Activated CD4-positive, alpha-beta T cell treated with anti-CD3 and anti-CD28 coated beads, Interleukin-2, Interleukin-6, amounts not matched to agents 100 ng/mL and 50 ng/mL, durations not matched to agents 16 hours and 8 hours (primary cell): ENCODE data around the gene TPST1.
"Not testable (repeated sequence)": the region's sequence is repeated elsewhere in the genome, so short reads cannot be mapped to it uniquely, and the experiment has no call there.

Source experiments
- DNase-seq: peaks from one replicate; pipeline ENCODE4 v3.0.0-alpha.2; 2020

The TPST1 gene

GRCh38 chr7:66344166-66344565 lies 139.0 kb downstream of the TPST1 start:
- DNase-seq = no peak

GRCh38 chr7:66348531-66348930 lies 143.4 kb downstream of the TPST1 start:
- DNase-seq = no peak

- DNase-seq = no peak
These were observed 143.8 kb downstream of the TPST1 start for GRCh38 chr7:66348959-66349358.

GRCh38 chr7:66352071-66352470 lies 146.9 kb downstream of the TPST1 start:
- no peak for DNase-seq

GRCh38 chr7:66353547-66353946 lies 148.4 kb downstream of the TPST1 start:
- DNase-seq = no peak

- no peak for DNase-seq
These were observed 150.6 kb downstream of the TPST1 start for GRCh38 chr7:66355756-66356155.

- no peak for DNase-seq
These were observed 151.2 kb downstream of the TPST1 start for GRCh38 chr7:66356277-66356721.

- no peak for DNase-seq
These were observed 152.0 kb downstream of the TPST1 start for GRCh38 chr7:66357087-66357486.

- no peak for DNase-seq
These were observed 154.6 kb downstream of the TPST1 start for GRCh38 chr7:66359656-66360211.

GRCh38 chr7:66362136-66362535 lies 157.0 kb downstream of the TPST1 start:
- DNase-seq = no peak

GRCh38 chr7:66363635-66364034 lies 158.5 kb downstream of the TPST1 start:
- DNase-seq = no peak

GRCh38 chr7:66365031-66365430 lies 159.9 kb downstream of the TPST1 start:
- DNase-seq = not testable (repeated sequence)

- no peak for DNase-seq
These were observed 166.1 kb downstream of the TPST1 start for GRCh38 chr7:66371096-66371824.

GRCh38 chr7:66374141-66374840 lies 169.2 kb downstream of the TPST1 start:
- DNase-seq = not testable (repeated sequence)

GRCh38 chr7:66376264-66376945 lies 171.3 kb downstream of the TPST1 start:
- no peak for DNase-seq

GRCh38 chr7:66377045-66377444 lies 171.9 kb downstream of the TPST1 start:
- no peak for DNase-seq

GRCh38 chr7:66377714-66378113 lies 172.6 kb downstream of the TPST1 start:
- DNase-seq = no peak

GRCh38 chr7:66379542-66380160 lies 174.5 kb downstream of the TPST1 start:
- no peak for DNase-seq

- DNase-seq = no peak
These were observed 175.2 kb downstream of the TPST1 start for GRCh38 chr7:66380272-66380888.

- not testable (repeated sequence) for DNase-seq
These were observed 177.2 kb downstream of the TPST1 start for GRCh38 chr7:66382182-66382923.

GRCh38 chr7:66385191-66385905 lies 180.2 kb downstream of the TPST1 start:
- DNase-seq = not testable (repeated sequence)
